PC-3 (cell line): ENCODE data around the gene ZBTB12. TPM values are rescaled to one million over a fixed set of nuclear protein-coding genes. Genes with fewer than 3 reads are reported as not detected.

Source experiments
- ATAC-seq: fragments of 200-7000 bp; cut with Tn5 transposase; 2 replicates; pipeline ENCODE4 v1.9.1; 2020; ENCODE audit warnings: mild to moderate bottlenecking, moderate library complexity
- BruUV-seq: library from RNA; stranded (reverse); fragments of 400-500 nt; replicated peaks from 2 replicates; lab custom pipeline; 2021; lab: Mats Ljungman, UMichigan
- CTCF ChIA-PET: fragments of 300-600 bp; sonication (Branson Sonifier 250); formaldehyde crosslinking; loops from one replicate; lab custom pipeline; 2022; ENCODE audit warnings: antibody characterized with exemption; lab: Charles Lee
- POLR2A ChIA-PET: fragments of 300-600 bp; sonication (Branson Sonifier 250); formaldehyde crosslinking; loops from one replicate; lab custom pipeline; 2022; ENCODE audit warnings: antibody characterized with exemption; ENCODE audit not compliant: unreplicated experiment; lab: Charles Lee
- DNase-seq: peaks from one replicate; pipeline ENCODE4 v3.0.0-alpha.2; 2015
- H2AFZ ChIP-seq: fragments of 300-600 bp; sonication (generic); 2 replicates; pipeline ENCODE4 v1.6.0; 2016; ENCODE audit warnings: antibody characterized with exemption, low read length
- H3F3A ChIP-seq: fragments of 300-600 bp; sonication (generic); one replicate; pipeline ENCODE4 v1.6.0; 2017; ENCODE audit warnings: antibody characterized with exemption, low read length, control low read depth, mild to moderate bottlenecking; ENCODE audit not compliant: unreplicated experiment
- H3K27ac ChIP-seq: fragments of 300-600 bp; sonication (generic); 2 replicates; pipeline ENCODE4 v1.5.1; 2016; ENCODE audit warnings: mild to moderate bottlenecking, low read length
- H3K27me3 ChIP-seq: fragments of 300-600 bp; sonication (generic); 2 replicates; pipeline ENCODE4 v1.6.1; 2016; ENCODE audit warnings: low read length, mixed read lengths
- H3K36me3 ChIP-seq: fragments of 300-600 bp; sonication (generic); 2 replicates; pipeline ENCODE4 v1.6.1; 2016; ENCODE audit warnings: low read depth, mixed run types, low read length, mixed read lengths
- H3K4me1 ChIP-seq: fragments of 300-600 bp; sonication (generic); 2 replicates; pipeline ENCODE4 v1.5.1; 2016; ENCODE audit warnings: low read length; ENCODE audit not compliant: insufficient read depth
- H3K4me2 ChIP-seq: fragments of 300-600 bp; sonication (generic); 2 replicates; pipeline ENCODE4 v1.6.0; 2016; ENCODE audit warnings: low read length
- H3K4me3 ChIP-seq: fragments of 300-600 bp; sonication (generic); 2 replicates; pipeline ENCODE4 v1.5.1; 2016; ENCODE audit warnings: mild to moderate bottlenecking, low read length, mixed read lengths
- H3K79me2 ChIP-seq: fragments of 300-600 bp; sonication (generic); 2 replicates; pipeline ENCODE4 v1.6.1; 2017; ENCODE audit warnings: low read length, mixed read lengths
- H3K9ac ChIP-seq: fragments of 300-600 bp; sonication (generic); 2 replicates; pipeline ENCODE4 v1.6.0; 2016; ENCODE audit warnings: mild to moderate bottlenecking, low read length
- H3K9me2 ChIP-seq: fragments of 300-600 bp; sonication (generic); replicated peaks from 2 replicates; pipeline ENCODE4 v1.6.1; 2016; ENCODE audit warnings: mixed run types, low read length, mixed read lengths
- H3K9me3 ChIP-seq: fragments of 300-600 bp; sonication (generic); 2 replicates; pipeline ENCODE4 v1.6.1; 2016; ENCODE audit warnings: low read length, mixed read lengths
- H4K20me1 ChIP-seq: fragments of 300-600 bp; sonication (generic); 2 replicates; pipeline ENCODE4 v1.6.1; 2016; ENCODE audit warnings: low read length, mixed read lengths
- CTCF ChIP-seq: fragments of 300-600 bp; sonication (generic); conservative IDR thresholded peaks from 2 replicates; pipeline ENCODE4 v1.5.1; 2017; ENCODE audit warnings: antibody characterized with exemption, low read depth, mild to moderate bottlenecking, low read length
- EZH2 ChIP-seq: fragments of 300-600 bp; sonication (generic); IDR thresholded peaks from one replicate; pipeline ENCODE4 v1.6.1; 2017; ENCODE audit warnings: antibody characterized with exemption, mild to moderate bottlenecking, low read length; ENCODE audit not compliant: unreplicated experiment
- EZH2phosphoT487 ChIP-seq: fragments of 300-600 bp; sonication (generic); IDR thresholded peaks from 2 replicates; pipeline ENCODE4 v1.6.1; 2018; ENCODE audit warnings: mild to moderate bottlenecking, antibody characterized with exemption, low read length, borderline replicate concordance
- intact Hi-C: fragments of 100-400 bp; cut with micrococcal nuclease; formaldehyde crosslinking; loops from 2 replicates; pipeline ENCODE4 v1.9.0; 2023
- total RNA-seq: library from RNA; depleted of rRNA; stranded (reverse); fragments of >200 nt; gene quantifications from 2 replicates; pipeline ENCODE4 v1.2.3, GENCODE V29; 2014

The ZBTB12 gene
- total RNA-seq, 1 experiment from 2014 or later: 5.4 TPM

DNA sequence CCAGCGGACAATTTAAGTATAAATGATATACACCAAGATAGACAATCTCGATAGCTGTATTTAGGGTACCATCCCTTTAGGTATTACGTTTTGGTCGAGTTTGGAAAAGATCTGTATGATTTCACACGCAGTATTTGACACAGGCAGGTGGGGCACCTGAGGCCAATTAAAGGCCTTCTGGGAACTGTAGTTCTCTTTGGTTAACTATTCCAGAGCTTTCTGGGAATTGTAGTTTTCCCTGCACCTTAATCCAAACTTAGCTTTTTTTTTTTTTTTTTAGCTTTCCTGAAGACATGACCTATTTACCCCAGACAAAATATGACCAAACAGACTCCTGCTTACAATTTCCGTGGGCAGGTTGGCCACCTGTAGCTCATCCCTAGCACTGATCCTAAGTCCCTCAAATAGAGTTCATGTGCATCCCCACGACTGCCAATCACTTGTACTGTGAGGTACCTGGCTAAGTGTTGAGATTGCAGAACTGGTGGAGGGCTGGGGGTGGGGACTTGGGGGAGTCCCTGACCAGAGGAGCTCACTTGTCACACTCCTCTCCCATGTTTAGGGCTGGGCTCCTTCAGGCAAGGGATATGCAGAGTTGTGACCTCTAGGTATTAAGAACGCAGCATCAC, 3.4 kb downstream of the ZBTB12 start:
- TF ChIP-seq CTCF: 0 out of 2 replicates have a peak, but pooled peaks have one; percentile 24
- no peak for TF ChIP-seq EZH2phosphoT487
- TF ChIP-seq EZH2: no peak
- Histone ChIP-seq H4K20me1 (no peaks in the 10 kb centered on the region), H3K27ac (peak overlapping the region; percentile 35), H3F3A (peaks cover 1% of the 10 kb centered on the region), H2AFZ (peak overlapping the region; percentile 76), H3K79me2 (peaks cover 34% of the 10 kb centered on the region), H3K9me2 (no peaks in the 10 kb centered on the region), H3K4me1 (peaks cover 29% of the 10 kb centered on the region), H3K4me3 (peak overlapping the region; percentile 81), H3K9me3 (no peaks in the 10 kb centered on the region), H3K4me2 (peak overlapping the region; percentile 92), H3K36me3 (peaks cover 4% of the 10 kb centered on the region; the same call in 1 of the 2 replicates), H3K9ac (peak overlapping the region; percentile 81), H3K27me3 (no peaks in the 10 kb centered on the region)
- intact Hi-C loops: loop anchor here (5.0 kb wide), 1 partner anchor 36 kb away; the partner anchor contains the start of gene NEU1
- DNase-seq (peak; percentile 68), ATAC-seq (peak; percentile 22; the same call in 1 of the 2 replicates)
- ChIA-PET CTCF (no interaction called here), POLR2A (interaction anchor here (0.6 to 0.7 kb wide), 2 partner anchors 246 to 1073 kb away, joined by 7 to 9 read pairs; no protein-coding TSS in a partner anchor)
- no TSS peak for BruUV-seq

- TF ChIP-seq CTCF (no peak), EZH2phosphoT487 (no peak), EZH2 (no peak)
- peak within 1 kb of the TSS; percentile 81 for H3K4me3 ChIP-seq
- DNase-seq (peak; percentile 89), ATAC-seq (peak; percentile 43)
- peaks cover 4% of the 10 kb centered on the region for H3F3A ChIP-seq
- peaks cover 34% of the 10 kb centered on the region for H3K79me2 ChIP-seq
- peaks cover 11% of the 10 kb centered on the region for H3K36me3 ChIP-seq
- no peaks in the 10 kb centered on the region for H3K9me3 ChIP-seq
- peak within 1 kb of the TSS; percentile 35 for H3K27ac ChIP-seq
- ChIA-PET CTCF (interaction anchor here (0.6 kb wide), 1 partner anchor 11 kb away, joined by 7 read pairs; no protein-coding TSS in a partner anchor), POLR2A (interaction anchor here (0.6 to 0.7 kb wide), 6 partner anchors 50 to 1074 kb away, joined by 3 to 19 read pairs (median 6); partner anchors contain the start of gene ATF6B)
- H2AFZ ChIP-seq: peak within 1 kb of the TSS; percentile 76
- peaks cover 34% of the 10 kb centered on the region for H3K4me1 ChIP-seq
- H3K4me2 ChIP-seq: peak within 1 kb of the TSS; percentile 95
- intact Hi-C loops: loop anchor here (5.0 kb wide), 1 partner anchor 35 kb away; the partner anchor contains the start of gene NEU1
- H3K9me2 ChIP-seq: no peaks in the 10 kb centered on the region
- H3K27me3 ChIP-seq: no peaks in the 10 kb centered on the region
- BruUV-seq: TSS peak; percentile 84
- H4K20me1 ChIP-seq: no peaks in the 10 kb centered on the region
- H3K9ac ChIP-seq: peak within 1 kb of the TSS; percentile 81
Measured at GRCh38 chr6:31897612-31898382, 4.1 kb downstream of the ZBTB12 start, which contains the start of gene EHMT2. Gene EHMT2, minus strand, starts transcription at chr6:31897698. Its CDS starts 21 bp downstream, at chr6:31897677.
